Uterus (tissue), 4 donors: ENCODE data around the gene RPAP3. TPM values are rescaled to one million over a fixed set of nuclear protein-coding genes. Genes with fewer than 3 reads are reported as not detected.

ENCODE experiments used
- DNase-seq, 2 donors: peaks; one replicate each; pipeline ENCODE4 v3.0.0-alpha.2; 2019 to 2020
- H3K27ac ChIP-seq, 2 donors: fragments of 200-600 bp; sonication (generic); 1 replicate in 1 of 2; 2 replicates in 1 of 2; pipeline ENCODE4 v1.5.1; 2016 to 2018
- H3K27me3 ChIP-seq, 2 donors: fragments of 200-600 bp; sonication (generic); one replicate each; pipeline ENCODE4 v1.5.1; 2018 to 2019; ENCODE audit warnings: control low read depth in 1 of 2
- H3K36me3 ChIP-seq, 2 donors: fragments of 200-600 bp; sonication (generic); one replicate each; pipeline ENCODE4 v1.5.1; 2019; ENCODE audit warnings: control low read depth in 1 of 2
- H3K4me1 ChIP-seq, 2 donors: fragments of 200-600 bp; sonication (generic); one replicate each; pipeline ENCODE4 v1.5.1; 2018 to 2019; ENCODE audit warnings: control low read depth in 1 of 2
- H3K4me3 ChIP-seq, 2 donors: fragments of 200-600 bp; sonication (generic); 1 replicate in 1 of 2; 2 replicates in 1 of 2; pipeline ENCODE4 v1.5.1; 2018 to 2019; ENCODE audit warnings: mild to moderate bottlenecking in 1 of 2
- H3K9me3 ChIP-seq, 2 donors: fragments of 200-600 bp; sonication (generic); one replicate each; pipeline ENCODE4 v1.5.1; 2019; ENCODE audit warnings: control low read depth in 1 of 2
- CTCF ChIP-seq, 4 experiments: fragments of 200-600 bp in 2 of 4; fragments of 450-650 bp in 2 of 4; sonication (generic) in 2 of 4; IDR thresholded peaks; one replicate each; pipeline ENCODE4 v1.5.1; 2016 to 2019; ENCODE audit warnings: antibody characterized with exemption in 4 of 4, mild to moderate bottlenecking in 2 of 4, moderate library complexity in 1 of 4
- POLR2A ChIP-seq, 2 donors: fragments of 450-650 bp; IDR thresholded peaks; one replicate each; pipeline ENCODE4 v1.6.1; 2016; ENCODE audit warnings: antibody characterized with exemption in 2 of 2, mild to moderate bottlenecking in 1 of 2, moderate library complexity in 1 of 2
- intact Hi-C: fragments of 100-400 bp; cut with DNase I; formaldehyde crosslinking; loops from one replicate; pipeline ENCODE4 v1.15.1; 2023; ENCODE audit warnings: low total_unique reads
- total RNA-seq, 4 donors: library from RNA; depleted of rRNA in 3 of 4; stranded (reverse); fragments of >200 nt in 3 of 4; gene quantifications; one replicate each; pipeline versions ENCODE4 v1.1.0 to v1.2.4, GENCODE V29; 2014 to 2023
- donor health status: DM: yes; HTN: yes; CAD: no.

RPAP3 gene
- 10 to 100 TPM; 16.8 to 33.6 (median 22.2) TPM for total RNA-seq

- peak; percentile 97 for DNase-seq
- Histone ChIP-seq H3K27me3 (no peaks in the 10 kb centered on the region), H3K9me3 (no peaks in the 10 kb centered on the region), H3K4me1 (no peaks in the 10 kb centered on the region), H3K4me3 (peak within 1 kb of the TSS; percentile 59 to 88), H3K36me3 (no peaks in the 10 kb centered on the region), H3K27ac (peak within 1 kb of the TSS; percentile 79 to 91)
- intact Hi-C loops = no loop called here
- TF ChIP-seq POLR2A (IDR thresholded peaks at IDR 0.05) (peak; percentile 77 to 89), CTCF (IDR thresholded peaks at IDR 0.05) (peak; percentile 48 to 76 (median 70))
Measured at GRCh38 chr12:47705566-47706425, at the start of gene RPAP3. Gene RPAP3 (minus strand): TSS chr12:47706030. CDS start chr12:47702840, 3,190 bp downstream.

- H3K4me3 ChIP-seq = no peak overlapping the region
- no peak for DNase-seq
- no peaks in the 10 kb centered on the region for H3K9me3 ChIP-seq
- no peaks in the 10 kb centered on the region for H3K36me3 ChIP-seq
- no peaks in the 10 kb centered on the region for H3K27me3 ChIP-seq
- H3K27ac ChIP-seq = peak overlapping the region; percentile 41 to 56
- intact Hi-C loops = no loop called here
- peaks cover 0 to 3% of the 10 kb centered on the region in 2 donors for H3K4me1 ChIP-seq
- TF ChIP-seq POLR2A (IDR thresholded peaks at IDR 0.05) (no peak), CTCF (IDR thresholded peaks at IDR 0.05) (no peak)
Measured at GRCh38 chr12:47754881-47755280, 49.1 kb upstream of the RPAP3 start.

GRCh38 chr12:47754126-47754525, 48.3 kb upstream of the RPAP3 start:
- no peaks in the 10 kb centered on the region for H3K36me3 ChIP-seq
- no peak for DNase-seq
- TF ChIP-seq CTCF (IDR thresholded peaks at IDR 0.05) (no peak), POLR2A (IDR thresholded peaks at IDR 0.05) (no peak)
- peaks cover 0 to 3% of the 10 kb centered on the region in 2 donors for H3K4me1 ChIP-seq
- peak overlapping the region; percentile 41 to 56 for H3K27ac ChIP-seq
- no peaks in the 10 kb centered on the region for H3K9me3 ChIP-seq
- H3K4me3 ChIP-seq = no peak overlapping the region
- no peaks in the 10 kb centered on the region for H3K27me3 ChIP-seq
- intact Hi-C loops = no loop called here

- Histone ChIP-seq H3K9me3 (no peaks in the 10 kb centered on the region), H3K27me3 (no peaks in the 10 kb centered on the region), H3K4me3 (no peak overlapping the region), H3K27ac (peak overlapping the region; percentile 41 to 56), H3K36me3 (no peaks in the 10 kb centered on the region), H3K4me1 (peaks cover 0 to 3% of the 10 kb centered on the region in 2 donors)
- TF ChIP-seq CTCF (IDR thresholded peaks at IDR 0.05) = peak in 1 of 4 experiments; percentile 12
- TF ChIP-seq POLR2A (IDR thresholded peaks at IDR 0.05) = no peak
- peak in 1 of 2 donors; percentile 73 for DNase-seq
- intact Hi-C loops = no loop called here
Measured at GRCh38 chr12:47753021-47754001, 47.5 kb upstream of the RPAP3 start.
